GM10847 (cell line): ENCODE data around the gene EIF1AY.

Experiments used
- POLR2A ChIP-seq: IDR thresholded peaks from 2 replicates; pipeline ENCODE4 v1.6.1; 2011; ENCODE audit not compliant: insufficient read length; ENCODE audit errors: extremely low read depth

EIF1AY gene, protein sequence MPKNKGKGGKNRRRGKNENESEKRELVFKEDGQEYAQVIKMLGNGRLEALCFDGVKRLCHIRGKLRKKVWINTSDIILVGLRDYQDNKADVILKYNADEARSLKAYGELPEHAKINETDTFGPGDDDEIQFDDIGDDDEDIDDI

DNA sequence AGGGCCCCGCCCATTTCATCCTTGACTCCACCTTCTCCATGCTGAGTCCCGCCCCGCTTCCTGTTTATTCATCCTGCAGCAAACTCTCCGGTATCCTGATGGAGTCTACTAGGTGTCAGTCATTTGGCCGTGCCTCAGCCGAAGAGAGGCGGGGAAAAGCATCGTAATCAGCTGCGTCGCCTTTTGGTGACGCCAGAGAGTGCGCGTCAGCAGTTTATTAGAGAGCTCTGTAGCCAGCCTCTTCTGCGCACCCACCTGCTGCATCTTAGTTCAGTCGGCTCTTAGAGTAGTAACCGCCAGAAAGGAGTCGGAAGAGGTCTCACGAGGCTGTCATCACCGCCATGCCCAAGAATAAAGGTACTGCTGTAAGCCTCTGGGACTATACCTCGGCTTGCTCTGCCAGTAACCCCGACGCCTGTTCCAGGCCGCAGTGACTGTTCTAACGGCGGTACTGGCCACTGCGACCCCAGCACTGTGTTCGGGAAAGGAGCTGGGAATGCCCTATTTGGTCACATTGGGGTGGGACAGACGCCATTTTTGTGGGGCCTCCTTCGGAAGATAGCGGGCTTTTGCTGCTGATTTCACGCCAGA lies at the start of gene EIF1AY:
EIF1AY (plus strand) TSS at position 246 of the 591 bp plus-strand sequence; CDS start at position 342, 96 bp downstream.
- TF ChIP-seq POLR2A, result no peak

DNA sequence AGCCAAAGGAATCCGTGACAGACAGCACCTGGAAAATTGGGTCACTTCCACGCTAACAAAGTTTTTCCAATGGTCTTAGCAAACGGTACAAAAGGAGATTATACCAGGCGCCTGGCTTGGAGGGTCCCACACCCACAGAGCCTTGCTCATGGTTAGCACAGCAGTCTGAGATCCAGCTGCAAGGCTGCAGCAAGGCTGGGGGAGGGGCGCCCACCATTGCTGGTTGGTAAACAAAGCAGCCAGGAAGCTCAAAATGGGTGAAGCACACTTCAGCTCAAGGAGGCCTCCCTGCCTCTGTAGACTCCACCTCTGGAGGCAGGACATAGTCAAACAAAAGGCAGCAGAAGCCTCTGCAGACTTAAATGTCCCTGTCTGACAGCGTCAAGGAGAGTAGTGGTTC lies 47.1 kb upstream of the EIF1AY start:
- no peak for TF ChIP-seq POLR2A

DNA sequence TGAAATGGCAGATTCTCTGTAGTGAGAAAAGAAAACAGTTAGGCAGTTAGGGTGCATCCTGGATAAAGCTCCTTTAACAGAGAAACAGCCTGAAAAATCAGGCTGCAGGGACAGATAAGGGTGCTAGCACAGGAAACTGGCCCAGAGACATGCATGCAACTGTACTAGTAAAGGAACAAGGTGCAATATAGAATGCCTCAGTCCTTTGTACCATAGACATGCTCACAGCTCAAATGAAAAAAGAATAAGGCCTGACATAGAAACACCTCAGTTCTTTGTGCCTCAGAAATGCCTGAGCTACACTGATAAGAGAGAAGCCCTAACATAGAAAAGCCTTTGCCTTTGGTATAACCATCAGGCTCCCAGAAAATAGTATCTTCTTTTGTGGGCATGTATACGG lies 37.4 kb upstream of the EIF1AY start:
- no peak for TF ChIP-seq POLR2A

DNA sequence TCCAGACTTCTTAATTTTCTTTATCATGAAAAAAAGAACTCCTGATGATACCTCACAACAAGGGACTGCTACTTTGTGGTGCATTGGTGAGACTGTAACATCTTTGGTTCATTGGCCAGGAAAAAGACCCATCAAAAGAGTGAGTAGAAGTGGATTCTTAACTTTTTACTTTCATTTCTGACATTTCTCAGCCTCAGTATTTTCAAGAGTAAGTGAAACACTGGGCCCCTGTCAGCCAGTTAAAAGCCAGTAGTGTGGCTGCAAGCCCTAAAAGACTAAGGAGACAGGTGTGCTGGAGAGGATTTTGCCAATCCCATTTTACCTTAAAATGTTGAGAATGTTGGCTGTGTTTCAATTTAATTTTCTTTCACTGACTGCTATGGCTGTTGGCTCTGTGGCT lies 36.6 kb upstream of the EIF1AY start:
- TF ChIP-seq POLR2A, result no peak

DNA sequence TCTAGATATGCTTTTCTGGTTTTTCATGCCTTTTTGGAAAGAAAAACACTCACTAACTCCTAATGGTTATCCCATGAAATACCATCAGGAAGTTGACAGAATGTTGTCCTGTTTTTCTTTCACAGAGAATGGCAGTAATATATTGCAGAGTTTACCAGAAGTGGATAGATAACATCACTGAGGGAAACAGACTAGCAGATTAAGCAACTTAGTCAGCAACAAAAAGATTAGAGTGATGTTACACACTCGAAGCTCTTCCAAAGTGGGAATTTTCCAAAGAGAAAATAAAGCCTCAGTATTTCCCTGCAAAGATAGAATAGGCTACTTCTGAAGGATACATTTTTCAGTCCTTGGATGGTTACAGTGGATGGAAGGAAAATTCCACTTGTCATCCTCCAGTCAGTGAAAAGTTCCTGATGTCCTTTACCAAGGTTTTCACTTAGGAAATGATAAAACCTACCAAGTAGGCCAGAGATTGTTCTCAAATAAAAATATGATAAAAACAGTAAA lies 31.1 kb upstream of the EIF1AY start:
- TF ChIP-seq POLR2A, result no peak

DNA sequence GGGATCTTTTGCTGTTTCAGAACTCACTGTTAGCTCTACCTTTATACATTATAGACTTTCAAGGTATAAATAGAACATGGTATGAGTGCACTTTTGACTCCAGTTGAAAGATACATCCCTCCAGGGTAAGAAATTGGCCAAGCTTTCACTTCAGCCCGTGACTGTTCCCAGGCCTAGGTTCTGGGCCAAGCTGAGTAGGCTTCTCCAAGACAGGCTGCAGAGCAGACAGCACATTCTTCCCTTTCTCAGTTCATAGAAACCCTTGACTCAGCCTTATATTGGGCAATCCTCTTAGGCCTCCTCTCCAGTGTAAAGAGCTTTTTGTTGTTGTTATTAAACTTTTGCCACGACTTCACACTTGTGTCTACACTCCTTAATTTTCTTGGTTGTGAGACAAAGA lies 29.5 kb upstream of the EIF1AY start:
- TF ChIP-seq POLR2A, result no peak

DNA sequence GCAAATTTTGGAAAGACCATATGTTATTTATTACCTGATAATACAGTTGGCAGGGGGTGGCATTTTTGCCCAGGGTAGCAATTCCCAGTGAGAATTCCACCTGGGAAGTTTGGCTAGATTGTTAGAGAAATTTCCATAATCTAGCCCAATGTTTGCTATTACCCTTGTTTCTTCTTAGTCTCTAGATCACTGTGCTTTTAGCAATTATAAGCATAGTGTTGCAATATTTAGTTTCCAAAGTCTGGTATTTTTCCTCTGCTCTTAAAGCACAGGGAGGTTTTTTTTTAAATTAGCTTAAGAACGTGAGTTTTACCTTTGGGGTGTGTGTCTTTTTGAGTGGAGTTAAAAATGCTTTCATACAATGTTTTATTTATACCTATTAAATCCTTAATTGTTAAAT lies 26.3 kb upstream of the EIF1AY start:
- no peak for TF ChIP-seq POLR2A

DNA sequence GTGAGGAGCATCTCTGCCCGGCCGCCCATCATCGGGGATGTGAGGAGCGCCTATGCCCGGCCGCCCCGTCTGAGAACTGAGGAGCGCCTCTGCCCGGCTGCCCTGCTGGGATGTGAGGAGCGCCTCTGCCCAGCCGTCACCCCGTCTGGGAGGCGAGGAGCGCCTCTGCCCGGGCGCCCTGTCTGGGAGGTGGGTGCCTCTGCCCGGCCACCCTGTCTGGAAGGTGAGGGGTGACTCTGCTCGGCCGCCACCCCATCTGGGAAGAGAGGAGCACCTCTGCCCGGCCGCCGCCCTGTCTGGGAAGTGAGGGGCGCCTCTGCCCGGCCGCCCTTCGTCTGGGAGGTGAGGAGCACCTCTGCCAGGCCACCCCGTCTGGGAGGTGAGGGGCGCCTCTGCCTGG lies 23.7 kb upstream of the EIF1AY start:
- TF ChIP-seq POLR2A, result no peak

DNA sequence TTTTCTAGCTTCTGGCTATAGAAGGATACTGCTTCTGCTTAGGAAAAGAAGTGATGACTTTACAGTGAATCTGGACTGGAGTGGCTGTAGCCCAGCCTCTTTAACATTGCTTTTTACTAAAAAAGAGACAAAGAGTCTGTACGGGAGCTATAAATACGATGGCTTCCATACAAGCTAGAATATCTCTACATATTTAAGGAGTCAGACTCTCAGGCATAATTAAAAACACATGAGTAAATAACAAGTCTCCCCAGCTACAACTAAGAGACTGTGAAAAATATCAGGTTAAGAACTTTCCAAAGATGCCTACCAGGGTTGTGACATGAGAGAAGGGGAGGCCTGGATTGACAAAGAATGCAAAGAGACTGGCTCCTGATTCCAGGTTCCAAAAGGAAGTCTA lies 19.8 kb upstream of the EIF1AY start:
- no peak for TF ChIP-seq POLR2A

DNA sequence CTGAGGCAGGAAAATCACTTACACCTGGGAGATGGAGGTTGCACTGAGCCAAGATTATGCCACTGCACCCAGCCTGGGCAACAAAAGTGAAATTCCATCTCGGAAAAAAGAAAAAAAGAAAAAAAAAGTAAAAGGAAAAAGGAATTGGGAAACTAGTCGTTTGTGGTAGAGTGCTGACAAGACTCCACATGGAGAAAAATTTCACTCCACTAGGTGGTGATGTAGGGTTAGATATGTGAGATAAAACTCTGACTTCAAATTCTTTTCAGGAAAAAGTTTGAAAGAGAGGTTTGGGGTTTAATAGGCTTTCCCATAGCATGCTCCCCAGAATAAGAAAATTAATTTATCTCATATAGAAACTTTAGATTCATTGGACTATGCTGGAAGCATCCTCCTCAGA lies 16.9 kb upstream of the EIF1AY start:
- no peak for TF ChIP-seq POLR2A

DNA sequence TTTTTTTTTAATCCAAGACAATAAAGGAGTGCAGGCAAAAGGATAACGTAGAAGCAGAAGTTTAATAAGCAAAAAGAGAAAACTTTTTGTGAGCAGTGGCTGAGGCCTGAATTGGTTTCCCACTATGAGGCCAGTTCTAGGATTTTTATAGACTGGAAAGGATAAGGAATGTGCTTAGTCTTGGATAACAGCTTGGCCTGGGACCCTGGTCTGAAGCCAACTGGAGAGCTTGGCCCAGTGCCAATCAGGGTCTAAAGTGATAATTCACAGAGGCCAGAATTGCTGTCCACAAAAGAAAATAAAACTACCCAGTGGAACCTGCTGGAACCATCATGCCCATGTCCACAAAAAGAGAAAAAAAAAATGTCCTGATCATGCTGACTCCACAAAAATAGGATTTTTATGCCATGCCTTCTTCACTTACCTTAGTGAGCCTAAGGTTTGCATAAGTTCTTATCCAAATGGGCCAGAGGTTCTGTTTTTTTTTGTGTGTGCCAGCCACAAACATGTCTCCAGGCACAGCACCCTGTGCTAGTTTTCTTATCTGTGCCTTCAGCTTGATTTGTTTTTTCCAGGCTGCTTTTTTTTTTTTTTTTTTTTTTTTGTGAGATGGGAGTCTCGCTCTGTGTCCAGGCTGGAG lies 15.6 kb upstream of the EIF1AY start:
- no peak for TF ChIP-seq POLR2A

DNA sequence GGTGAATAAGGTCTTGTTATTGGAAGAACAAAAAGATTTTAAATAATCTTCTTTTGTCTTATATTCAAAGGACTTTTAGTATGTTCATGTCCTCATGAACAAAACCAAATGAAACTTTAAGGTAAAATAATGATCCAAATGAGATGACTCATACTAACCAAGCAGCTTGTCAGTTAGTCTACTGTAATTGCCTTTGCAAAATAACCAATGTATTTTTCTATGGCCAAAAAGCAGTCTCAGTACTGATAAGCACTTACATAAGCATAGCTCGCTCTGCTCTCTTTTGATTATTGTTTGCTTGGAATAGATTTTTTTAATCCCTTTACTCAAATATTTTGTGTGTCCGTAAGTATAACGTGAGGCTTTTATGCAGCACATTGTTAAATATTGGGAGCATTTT lies 4.3 kb upstream of the EIF1AY start:
- no peak for TF ChIP-seq POLR2A

DNA sequence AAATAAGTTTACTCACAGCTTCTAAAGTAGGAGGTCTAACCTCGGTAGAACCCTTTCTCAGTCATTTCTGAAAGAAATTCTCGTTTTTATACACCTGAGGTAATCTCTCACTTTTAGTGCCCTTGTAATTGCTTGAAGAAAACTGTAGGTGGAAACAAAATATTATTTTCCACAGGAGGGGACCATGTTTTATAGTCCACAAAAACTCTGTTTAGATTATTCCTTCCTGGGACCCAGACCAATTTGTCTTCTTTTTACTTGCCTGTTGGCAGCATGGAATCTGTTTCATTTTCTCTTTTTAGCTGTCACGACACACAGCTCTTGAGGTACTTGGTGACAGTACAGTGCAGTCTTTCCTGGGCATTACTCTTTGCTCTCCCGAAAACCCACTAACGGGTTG lies 930 bp downstream of the EIF1AY start:
- TF ChIP-seq POLR2A, result no peak

DNA sequence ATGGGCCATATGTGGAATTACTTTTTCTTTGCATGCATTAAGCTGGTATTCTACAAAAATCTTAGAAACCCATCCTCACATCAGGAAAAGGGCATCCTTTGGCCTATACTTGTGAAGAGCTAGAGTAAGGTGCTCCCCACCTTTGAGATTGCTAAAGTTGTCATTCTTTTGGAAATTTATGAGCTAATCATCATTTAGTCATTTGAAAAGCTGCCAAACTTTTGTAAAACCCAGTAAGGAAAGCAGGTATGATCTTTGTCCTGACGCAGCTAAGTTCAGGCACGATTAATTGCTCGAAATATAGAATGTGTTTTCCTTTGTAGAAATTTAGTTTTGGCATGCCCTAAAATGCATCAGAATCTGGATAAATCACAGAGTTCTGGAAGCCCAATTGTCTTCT lies 2.6 kb downstream of the EIF1AY start:
- TF ChIP-seq POLR2A, result no peak

DNA sequence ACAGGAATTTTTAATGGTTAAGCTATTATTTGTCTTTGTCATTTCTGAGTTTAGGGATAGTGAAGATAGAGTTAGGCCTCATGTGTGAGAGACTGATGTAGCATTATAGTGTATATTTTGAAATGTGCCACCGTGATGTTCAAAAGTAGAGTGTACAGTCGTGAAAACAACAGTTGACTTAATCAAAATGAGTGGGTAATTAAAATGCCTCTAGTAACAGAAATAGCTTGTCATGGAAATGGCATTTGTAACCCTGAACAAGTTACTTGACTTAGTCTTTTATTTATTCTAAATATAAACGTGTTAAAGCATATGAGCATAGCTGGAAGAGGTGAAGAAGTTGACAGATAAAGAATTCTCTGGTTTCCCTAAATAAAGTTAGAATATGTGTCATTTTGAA lies 6.1 kb downstream of the EIF1AY start:
- no peak for TF ChIP-seq POLR2A

DNA sequence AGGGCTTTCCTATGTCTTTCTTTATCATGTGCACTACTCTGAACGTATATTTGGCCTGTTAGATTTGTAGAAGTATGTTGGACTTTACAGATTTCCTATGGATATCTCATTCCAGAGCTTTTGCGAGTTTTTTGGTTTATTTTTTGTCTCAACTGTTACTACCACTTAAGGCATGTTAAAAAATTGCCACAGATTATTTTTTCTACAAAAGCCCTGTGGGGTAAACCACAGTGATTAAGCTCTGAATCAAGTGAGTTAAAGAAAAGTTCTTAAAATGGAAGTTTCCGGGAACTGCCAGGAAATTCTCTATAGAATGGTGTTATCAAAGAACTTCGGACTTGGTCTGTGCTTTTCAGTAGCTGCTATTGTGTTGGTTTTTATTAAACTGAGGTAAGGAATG lies 10.6 kb downstream of the EIF1AY start:
- TF ChIP-seq POLR2A, result no peak
